ENCODE data around the gene IZUMO1R.

Gene IZUMO1R

GRCh38 chr11:94315664-94316063 is 11.3 kb downstream of the IZUMO1R start:
- in situ Hi-C loops (cut with MboI; ENCODE audit: low sequenced_read_pairs, unreplicated experiment), result no loop called here
- TF ChIP-seq CTCF (IDR thresholded peaks at IDR 0.05; ENCODE audit: borderline replicate concordance, control extremely low read depth, extremely low read depth, insufficient read depth, missing control alignments), result no peak
- DNase-seq (ENCODE audit: low spot score), result no peak

GRCh38 chr11:94322501-94322900 is 18.1 kb downstream of the IZUMO1R start:
- in situ Hi-C loops (cut with MboI; ENCODE audit: low sequenced_read_pairs, unreplicated experiment), result loop anchor here (10.0 kb wide), 1 partner anchor 182 kb away; no protein-coding TSS in a partner anchor
- TF ChIP-seq CTCF (IDR thresholded peaks at IDR 0.05; ENCODE audit: borderline replicate concordance, control extremely low read depth, extremely low read depth, insufficient read depth, missing control alignments), result no peak

GRCh38 chr11:94325681-94326080 is 21.3 kb downstream of the IZUMO1R start:
- peak; percentile 74 for TF ChIP-seq CTCF (IDR thresholded peaks at IDR 0.05; ENCODE audit: borderline replicate concordance, control extremely low read depth, extremely low read depth, insufficient read depth, missing control alignments)
- peak; percentile 69 for DNase-seq (ENCODE audit: low spot score)

More at GRCh38 chr11:94322501-94322900, 18.1 kb downstream of the IZUMO1R start:
- no peak for DNase-seq (ENCODE audit: low spot score)

GRCh38 chr11:94326947-94327346 is 22.6 kb downstream of the IZUMO1R start:
- TF ChIP-seq CTCF (IDR thresholded peaks at IDR 0.05; ENCODE audit: borderline replicate concordance, control extremely low read depth, extremely low read depth, insufficient read depth, missing control alignments), result no peak
- DNase-seq (ENCODE audit: low spot score), result no peak
- in situ Hi-C loops (cut with MboI; ENCODE audit: low sequenced_read_pairs, unreplicated experiment), result loop anchor here (10.0 kb wide), 1 partner anchor 178 kb away; no protein-coding TSS in a partner anchor

More at GRCh38 chr11:94325681-94326080, 21.3 kb downstream of the IZUMO1R start:
- in situ Hi-C loops (cut with MboI; ENCODE audit: low sequenced_read_pairs, unreplicated experiment), result loop anchor here (10.0 kb wide), 1 partner anchor 179 kb away; no protein-coding TSS in a partner anchor

- TF ChIP-seq CTCF (IDR thresholded peaks at IDR 0.05; ENCODE audit: borderline replicate concordance, control extremely low read depth, extremely low read depth, insufficient read depth, missing control alignments), result no peak
- no peak for DNase-seq (ENCODE audit: low spot score)
- in situ Hi-C loops (cut with MboI; ENCODE audit: low sequenced_read_pairs, unreplicated experiment), result loop anchor here (10.0 kb wide), 1 partner anchor 176 kb away; no protein-coding TSS in a partner anchor
Observed at GRCh38 chr11:94328587-94329080, 24.3 kb downstream of the IZUMO1R start.

- no peak for DNase-seq (ENCODE audit: low spot score)
- in situ Hi-C loops (cut with MboI; ENCODE audit: low sequenced_read_pairs, unreplicated experiment), result loop anchor here (10.0 kb wide), 1 partner anchor 175 kb away; no protein-coding TSS in a partner anchor
- TF ChIP-seq CTCF (IDR thresholded peaks at IDR 0.05; ENCODE audit: borderline replicate concordance, control extremely low read depth, extremely low read depth, insufficient read depth, missing control alignments), result no peak
Observed at GRCh38 chr11:94329501-94329900, 25.1 kb downstream of the IZUMO1R start.

Data from GM13976 (cell line).